Endothelial cell of umbilical vein (primary cell): Measurements from ENCODE around the gene SIAE. TPM values are rescaled to one million over a fixed set of nuclear protein-coding genes. Genes with fewer than 3 reads are reported as not detected.
A peak's percentile ranks its signal among the peaks of the same experiment; 100 is the strongest.

ENCODE experiments used
- BruUV-seq: library from RNA; stranded (reverse); fragments of 400-500 nt; replicated peaks from 2 replicates; lab custom pipeline; 2021; lab: Mats Ljungman, UMichigan
- CTCF ChIA-PET: fragments of 300-600, 350-600 bp; sonication (Branson Sonifier 250); formaldehyde crosslinking; loops from one replicate; lab custom pipeline; 2021; ENCODE audit warnings: antibody characterized with exemption, inconsistent platforms; lab: Charles Lee
- POLR2A ChIA-PET: fragments of 300-600, 350-600 bp; sonication (Branson Sonifier 250); formaldehyde crosslinking; loops from one replicate; lab custom pipeline; 2021; ENCODE audit warnings: antibody characterized with exemption, inconsistent platforms; lab: Charles Lee
- DNase-seq: peaks from one replicate; pipeline ENCODE4 v3.0.0-alpha.2; 2011; ENCODE audit warnings: low read depth, low spot score
- FAIRE-seq: peaks from 2 replicates; lab custom pipeline; 2011; peaks lifted over from hg19 to GRCh38; lab: Jason Lieb, UNC
- H2AFZ ChIP-seq: 2 replicates; pipeline ENCODE4 v1.6.0; 2012; ENCODE audit warnings: low read depth, low read length, control low read depth, inconsistent platforms
- H3K27ac ChIP-seq: 2 replicates; pipeline ENCODE4 v1.5.1; 2011; ENCODE audit warnings: low read depth, mild to moderate bottlenecking, control low read depth, low read length, moderate library complexity; ENCODE audit not compliant: insufficient read depth
- H3K27me3 ChIP-seq, 2 experiments: 2 replicates each; pipeline versions ENCODE4 v1.6.0 to v1.6.1; 2011; ENCODE audit warnings: low read length in 2 of 2, mixed read lengths in 1 of 2; ENCODE audit not compliant: control insufficient read depth in 2 of 2, insufficient read depth in 2 of 2
- H3K36me3 ChIP-seq, 2 experiments: 2 replicates in 1 of 2; 3 replicates in 1 of 2; pipeline ENCODE4 v1.5.1; 2011; ENCODE audit warnings: low read length in 2 of 2, mild to moderate bottlenecking in 1 of 2, moderate library complexity in 1 of 2; ENCODE audit not compliant: control insufficient read depth in 2 of 2, insufficient read depth in 2 of 2; ENCODE audit errors: extremely low read depth in 1 of 2
- H3K4me1 ChIP-seq: 3 replicates; pipeline ENCODE4 v1.5.1; 2011; ENCODE audit warnings: mild to moderate bottlenecking, low read length; ENCODE audit not compliant: control insufficient read depth, insufficient read depth; ENCODE audit errors: extremely low read depth
- H3K4me2 ChIP-seq: 2 replicates; pipeline ENCODE4 v1.6.1; 2011; ENCODE audit warnings: low read length, control low read depth, mixed read lengths; ENCODE audit not compliant: insufficient read depth
- H3K4me3 ChIP-seq, 3 experiments: fragments of 200-600 bp in 1 of 3; sonication (generic), shearing (Covaris generic) in 1 of 3; replicated peaks in 1 of 3; 2 replicates each; pipeline ENCODE4 v1.5.1; 2011 to 2016; ENCODE audit warnings: control low read depth in 3 of 3, low read length in 3 of 3, mild to moderate bottlenecking in 2 of 3, inconsistent platforms in 1 of 3, low read depth in 1 of 3, moderate library complexity in 1 of 3; ENCODE audit not compliant: insufficient read depth in 1 of 3
- H3K79me2 ChIP-seq: 2 replicates; pipeline ENCODE4 v1.6.0; 2012; ENCODE audit warnings: low read length, inconsistent platforms; ENCODE audit not compliant: control insufficient read depth, insufficient read depth
- H3K9ac ChIP-seq: replicated peaks from 2 replicates; pipeline ENCODE3; 2011; ENCODE audit warnings: low read length, control low read depth; ENCODE audit not compliant: insufficient read depth; ENCODE audit errors: extremely low read depth
- H3K9me1 ChIP-seq: replicated peaks from 3 replicates; pipeline ENCODE4 v1.6.0; 2011; ENCODE audit warnings: mild to moderate bottlenecking, low read length; ENCODE audit not compliant: control insufficient read depth, insufficient read depth; ENCODE audit errors: extremely low read depth
- H3K9me3 ChIP-seq: replicated peaks from 2 replicates; pipeline ENCODE4 v1.5.1; 2012; ENCODE audit warnings: low read length, inconsistent platforms; ENCODE audit not compliant: control insufficient read depth, insufficient read depth
- H4K20me1 ChIP-seq: replicated peaks from 2 replicates; pipeline ENCODE3; 2011; ENCODE audit warnings: mild to moderate bottlenecking, low read length; ENCODE audit not compliant: control insufficient read depth, insufficient read depth; ENCODE audit errors: extremely low read depth
- CTCF ChIP-seq, 2 donors: IDR thresholded peaks; 1 replicate in 1 of 2; 2 replicates in 1 of 2; pipeline ENCODE4 v1.5.1; 2011; ENCODE audit warnings: low read length in 2 of 2, mild to moderate bottlenecking in 2 of 2, moderate library complexity in 2 of 2, control low read depth in 1 of 2, inconsistent platforms in 1 of 2, low read depth in 1 of 2; ENCODE audit not compliant: insufficient read depth in 1 of 2; ENCODE audit errors: extremely low read depth in 1 of 2
- EZH2 ChIP-seq: IDR thresholded peaks from 2 replicates; pipeline ENCODE4 v1.6.1; 2012; ENCODE audit warnings: borderline replicate concordance, low read depth, mild to moderate bottlenecking, moderate library complexity, low read length, inconsistent platforms; ENCODE audit not compliant: severe bottlenecking
- GATA2 ChIP-seq: IDR thresholded peaks from 2 replicates; pipeline ENCODE4 v1.7.0; 2011; ENCODE audit warnings: low read depth, mild to moderate bottlenecking, moderate library complexity, mixed read lengths, low read length; ENCODE audit not compliant: insufficient read length, insufficient read depth
- MAX ChIP-seq: IDR thresholded peaks from 2 replicates; pipeline ENCODE4 v1.6.1; 2011; ENCODE audit not compliant: insufficient read depth, insufficient read length
- MYC ChIP-seq: IDR thresholded peaks from one replicate; pipeline ENCODE4 v1.6.1; 2011; ENCODE audit warnings: mild to moderate bottlenecking, low read depth, low read length
- POLR2A ChIP-seq: IDR thresholded peaks from 2 replicates; pipeline ENCODE4 v1.6.1; 2012; ENCODE audit warnings: low read depth, mild to moderate bottlenecking, control low read depth, low read length
- dilution Hi-C: fragments of 300-500 bp; cut with MboI; formaldehyde crosslinking; loops from one replicate; pipeline ENCODE4 v1.15.0; 2019; ENCODE audit warnings: low sequenced_read_pairs; ENCODE audit not compliant: extremely low pct_ligation_motif_present
- intact Hi-C: fragments of 100-400 bp; cut with micrococcal nuclease; formaldehyde crosslinking; loops from one replicate; pipeline ENCODE4 v1.10.0; 2022
- polyA plus RNA-seq, 4 experiments: library from polyadenylated mRNA; depleted of rRNA in 3 of 4; stranded (reverse) in 3 of 4; unstranded in 1 of 4; fragments of >200 nt; gene quantifications; 2 replicates each; pipeline versions ENCODE4 v1.2.1 to v1.2.3, GENCODE V29; 2011 to 2012; ENCODE audit warnings: missing spikeins in 1 of 4
- total RNA-seq: library from RNA; stranded (reverse); gene quantifications from 2 replicates; pipeline ENCODE4 v1.2.3, GENCODE V29; 2021

The SIAE gene
- total and polyA plus RNA-seq, 2 donors (not counting 3 experiments of a cell fraction or from before 2014, with no cell fraction given): 16.9 to 23.9 TPM

- Histone ChIP-seq H3K9me1 (no peaks in the 10 kb centered on the region), H3K27me3 (no peaks in the 10 kb centered on the region), H2AFZ (no peak overlapping the region), H3K79me2 (no peaks in the 10 kb centered on the region), H3K4me2 (no peak overlapping the region), H3K27ac (no peak overlapping the region), H3K9me3 (no peaks in the 10 kb centered on the region), H4K20me1 (no peaks in the 10 kb centered on the region), H3K4me3 (no peak overlapping the region), H3K36me3 (peaks cover 10 to 24% of the 10 kb centered on the region in 2 experiments), H3K4me1 (no peaks in the 10 kb centered on the region), H3K9ac (no peak overlapping the region)
- peak; percentile 26 for DNase-seq
- POLR2A ChIA-PET: no interaction called here
- BruUV-seq: no TSS peak
- dilution Hi-C loops: no loop called here
- CTCF ChIA-PET: interaction anchor here (0.5 to 3.4 kb wide), 14 partner anchors 10 to 1267 kb away, joined by 3 to 22 read pairs (median 5); partner anchors contain the start of genes NRGN and TBRG1
- no peak for TF ChIP-seq MYC
- TF ChIP-seq CTCF (IDR thresholded peaks at IDR 0.05; ENCODE audit: extremely low read depth in 1 of 2, insufficient read depth in 1 of 2, low read depth in 1 of 2, low read length in 2 of 2): peak; percentile 26 to 36
- intact Hi-C loops: no loop called here
- FAIRE-seq: no peak
Observed at GRCh38 chr11:124633355-124633754, 40.2 kb downstream of the SIAE start.

GRCh38 chr11:124629961-124630360 is 43.6 kb downstream of the SIAE start:
- dilution Hi-C loops (no loop called here), intact Hi-C loops (no loop called here)
- TF ChIP-seq CTCF (IDR thresholded peaks at IDR 0.05; ENCODE audit: extremely low read depth in 1 of 2, insufficient read depth in 1 of 2, low read depth in 1 of 2, low read length in 2 of 2): no peak
- TF ChIP-seq GATA2: no peak
- TF ChIP-seq MAX: no peak
- TF ChIP-seq POLR2A: no peak
- no peak for TF ChIP-seq EZH2
- no peaks in the 10 kb centered on the region for H3K27me3 ChIP-seq
- no peak overlapping the region for H3K4me3 ChIP-seq
- H3K4me2 ChIP-seq: no peak overlapping the region
- ChIA-PET CTCF (interaction anchor here (0.7 to 3.7 kb wide), 5 partner anchors 10 to 237 kb away, joined by 3 to 14 read pairs (median 4); no protein-coding TSS in a partner anchor), POLR2A (no interaction called here)
- H3K79me2 ChIP-seq: peaks cover 6% of the 10 kb centered on the region
- H3K27ac ChIP-seq: no peak overlapping the region
- H3K9me1 ChIP-seq: no peaks in the 10 kb centered on the region
- DNase-seq: no peak
- H3K36me3 ChIP-seq: peaks cover 18 to 32% of the 10 kb centered on the region in 2 experiments
- BruUV-seq: no TSS peak
- H3K9me3 ChIP-seq: no peaks in the 10 kb centered on the region
- H3K4me1 ChIP-seq: no peaks in the 10 kb centered on the region
- no peak for FAIRE-seq
- H4K20me1 ChIP-seq: no peaks in the 10 kb centered on the region
- no peak overlapping the region for H2AFZ ChIP-seq
- H3K9ac ChIP-seq: no peak overlapping the region
